HepG2 (cell line): Measurements from ENCODE around the gene KAT6B. TPM values are rescaled to one million over a fixed set of nuclear protein-coding genes. Genes with fewer than 3 reads are reported as not detected.

ENCODE experiments used
- ATM ChIP-seq: fragments of 450-650 bp; IDR thresholded peaks from 2 replicates; pipeline ENCODE4 v1.7.1; 2017; ENCODE audit warnings: mild to moderate bottlenecking, borderline replicate concordance
- DPF2 ChIP-seq: sonication (generic); formaldehyde crosslinking; IDR thresholded peaks from 2 replicates; pipeline ENCODE4 v1.4.0; 2020; ENCODE audit warnings: mild to moderate bottlenecking, low read depth, missing genetic modification reagents, borderline replicate concordance
- EP300 ChIP-seq, 3 experiments: sonication (generic) in 1 of 3; formaldehyde crosslinking in 1 of 3; IDR thresholded peaks; 2 replicates each; pipeline versions ENCODE4 v1.5.1 to v1.6.1; 2011 to 2020; ENCODE audit warnings: low read depth in 2 of 3, low read length in 2 of 3, borderline replicate concordance in 1 of 3, improper control_type of control experiment in 1 of 3, mild to moderate bottlenecking in 1 of 3, missing genetic modification reagents in 1 of 3, moderate library complexity in 1 of 3
- ESRRA ChIP-seq: sonication (generic); formaldehyde crosslinking; IDR thresholded peaks from 2 replicates; pipeline ENCODE4 v1.5.1; 2020; ENCODE audit warnings: mild to moderate bottlenecking, low read depth, missing genetic modification reagents
- GATAD1 ChIP-seq: IDR thresholded peaks from 2 replicates; pipeline ENCODE4 v1.6.1; 2016; ENCODE audit warnings: missing genetic modification reagents, missing compliant biosample characterization
- HDAC6 ChIP-seq: fragments of 200-600 bp; sonication (generic); IDR thresholded peaks from 2 replicates; pipeline ENCODE4 v1.7.0; 2017; ENCODE audit warnings: mild to moderate bottlenecking, antibody characterized with exemption, low read length, low read depth
- HIC2 ChIP-seq: sonication (generic); formaldehyde crosslinking; IDR thresholded peaks from 2 replicates; pipeline ENCODE4 v1.9.0; 2022; ENCODE audit warnings: low read depth, missing genetic modification reagents
- IRF2 ChIP-seq: IDR thresholded peaks from 2 replicates; pipeline ENCODE4 v1.6.1; 2018; ENCODE audit warnings: missing genetic modification reagents, missing compliant biosample characterization
- MEIS2 ChIP-seq: sonication (generic); formaldehyde crosslinking; IDR thresholded peaks from 2 replicates; pipeline ENCODE4 v1.9.0; 2021; ENCODE audit warnings: mild to moderate bottlenecking, missing genetic modification reagents
- MNT ChIP-seq: fragments of 450-650 bp; IDR thresholded peaks from 2 replicates; pipeline ENCODE4 v1.6.1; 2016
- POLR2G ChIP-seq: fragments of 200-400 bp; formaldehyde crosslinking; IDR thresholded peaks from 2 replicates; pipeline ENCODE4 v1.6.1; 2018; ENCODE audit warnings: mild to moderate bottlenecking, low read depth, low read length, moderate library complexity
- RBM22 ChIP-seq: fragments of 200-400 bp; formaldehyde crosslinking; optimal IDR thresholded peaks from 2 replicates; pipeline ENCODE3; 2017; ENCODE audit warnings: mild to moderate bottlenecking, low read length, moderate library complexity
- REL ChIP-seq: sonication (generic); formaldehyde crosslinking; conservative IDR thresholded peaks from 2 replicates; pipeline ENCODE4 v1.8.0; 2022; ENCODE audit warnings: mild to moderate bottlenecking, missing genetic modification reagents, moderate library complexity
- SMAD9 ChIP-seq: sonication (generic); formaldehyde crosslinking; IDR thresholded peaks from 2 replicates; pipeline ENCODE4 v1.5.1; 2020; ENCODE audit warnings: mild to moderate bottlenecking, missing genetic modification reagents
- TBP ChIP-seq: sonication (generic); formaldehyde crosslinking; IDR thresholded peaks from 2 replicates; pipeline ENCODE4 v1.5.0; 2020; ENCODE audit warnings: missing genetic modification reagents
- ZFP37 ChIP-seq: sonication (generic); formaldehyde crosslinking; IDR thresholded peaks from 2 replicates; pipeline ENCODE4 v1.4.0; 2020; ENCODE audit warnings: missing genetic modification reagents, borderline replicate concordance
- ZNF12 ChIP-seq: sonication (generic); formaldehyde crosslinking; IDR thresholded peaks from 2 replicates; pipeline ENCODE4 v1.5.0; 2020; ENCODE audit warnings: missing genetic modification reagents
- ZNF280D ChIP-seq: sonication (generic); formaldehyde crosslinking; IDR thresholded peaks from 2 replicates; pipeline ENCODE4 v1.5.1; 2020; ENCODE audit warnings: mild to moderate bottlenecking, missing genetic modification reagents
- ZNF552 ChIP-seq: sonication (generic); formaldehyde crosslinking; IDR thresholded peaks from 2 replicates; pipeline ENCODE4 v1.9.0; 2022; ENCODE audit warnings: missing genetic modification reagents, mild to moderate bottlenecking, borderline replicate concordance
- ZNF570 ChIP-seq: sonication (generic); formaldehyde crosslinking; IDR thresholded peaks from 2 replicates; pipeline ENCODE4 v1.4.0; 2020; ENCODE audit warnings: mild to moderate bottlenecking, missing genetic modification reagents, borderline replicate concordance
- ZNF616 ChIP-seq: sonication (generic); formaldehyde crosslinking; IDR thresholded peaks from 2 replicates; pipeline ENCODE4 v1.5.0; 2020; ENCODE audit warnings: low read depth, mild to moderate bottlenecking, missing genetic modification reagents
- polyA plus RNA-seq, 8 experiments: library from polyadenylated mRNA; depleted of rRNA in 3 of 8; stranded (reverse) in 7 of 8; unstranded in 1 of 8; fragments of >200 nt; fragmentation: Illumina TruSeq in 4 of 8; extraction: Trizol in 4 of 8; gene quantifications; 2 replicates each; pipeline versions ENCODE4 v1.2.1 to v1.2.3, GENCODE V29; 2011 to 2016; ENCODE audit warnings: low read depth in 4 of 8, missing spikeins in 1 of 8, mixed read lengths in 1 of 8; ENCODE audit not compliant: insufficient read depth in 1 of 8
- total RNA-seq, 5 experiments: library from RNA; depleted of rRNA; stranded (reverse); fragments of >200 nt; fragmentation: Illumina TruSeq; extraction: Trizol; gene quantifications; 2 replicates each; pipeline ENCODE4 v1.2.3, GENCODE V29; 2016; ENCODE audit warnings: low read depth in 1 of 5
- TF ChIP-seq, protein P1 (sequence below): sonication (generic); formaldehyde crosslinking; IDR thresholded peaks from 2 replicates; pipeline ENCODE4 v1.8.1; 2023; ENCODE audit warnings: mild to moderate bottlenecking, inconsistent platforms, moderate library complexity, missing genetic modification reagents, borderline replicate concordance

KAT6B gene
- total and polyA plus RNA-seq, 2 of the 13 experiments (the other 11 are each of a cell fraction or from before 2014, with no cell fraction given), result 3.0 to 9.5 TPM

GRCh38 chr10:74825371-74826141 lies 844 bp upstream of the KAT6B start (continued):
- TF ChIP-seq, protein P1, sequence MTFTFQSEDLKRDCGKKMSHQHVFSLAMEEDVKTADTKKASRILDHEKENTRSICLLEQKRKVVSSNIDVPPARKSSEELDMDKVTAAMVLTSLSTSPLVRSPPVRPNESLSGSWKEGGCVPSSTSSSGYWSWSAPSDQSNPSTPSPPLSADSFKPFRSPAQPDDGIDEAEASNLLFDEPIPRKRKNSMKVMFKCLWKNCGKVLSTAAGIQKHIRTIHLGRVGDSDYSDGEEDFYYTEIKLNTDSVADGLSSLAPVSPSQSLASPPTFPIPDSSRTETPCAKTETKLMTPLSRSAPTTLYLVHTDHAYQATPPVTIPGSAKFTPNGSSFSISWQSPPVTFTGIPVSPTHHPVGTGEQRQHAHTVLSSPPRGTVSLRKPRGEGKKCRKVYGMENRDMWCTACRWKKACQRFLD (CRISPR knock-in tag), result no peak
- TF ChIP-seq MEIS2, result no peak
- no peak for TF ChIP-seq DPF2 (CRISPR knock-in tag)
- TF ChIP-seq TBP (CRISPR knock-in tag), result no peak
- no peak for TF ChIP-seq ZFP37
- TF ChIP-seq SMAD9 (CRISPR knock-in tag), result no peak
- TF ChIP-seq ZNF12 (CRISPR knock-in tag), result no peak
- TF ChIP-seq RBM22, result no peak
- 0 out of 2 replicates have a peak, but pooled peaks have one; percentile 13 for TF ChIP-seq ESRRA (CRISPR knock-in tag)
- TF ChIP-seq HIC2 (CRISPR knock-in tag), result no peak
- TF ChIP-seq MNT, result peak; percentile 51
- no peak for TF ChIP-seq HDAC6
- no peak for TF ChIP-seq ATM
- TF ChIP-seq EP300 (IDR thresholded peaks at IDR 0.05; ENCODE audit: low read depth in 2 of 2, low read length in 2 of 2), result no peak
- TF ChIP-seq EP300 (CRISPR knock-in tag; IDR thresholded peaks at IDR 0.05; ENCODE audit: borderline replicate concordance), result peak; percentile 25; the same call in 1 of the 2 replicates
- no peak for TF ChIP-seq ZNF280D (CRISPR knock-in tag)
- no peak; the same call in 1 of the 2 replicates for TF ChIP-seq IRF2
- TF ChIP-seq POLR2G, result peak; percentile 58
- TF ChIP-seq ZNF552 (CRISPR knock-in tag), result no peak
- no peak for TF ChIP-seq GATAD1 (CRISPR knock-in tag)
- no peak for TF ChIP-seq REL (CRISPR knock-in tag)
- no peak for TF ChIP-seq ZNF570
- TF ChIP-seq ZNF616, result 0 out of 2 replicates have a peak, but pooled peaks have one; percentile 54
